Stimulated activated CD8-positive, alpha-beta memory T cell treated with anti-CD3 and anti-CD28 coated beads, Interleukin-12 subunit alpha, Interleukin-12 subunit beta, amount 100 ng/mL, for 4 hours (primary cell): ENCODE measurements around the gene SLC22A23.
A peak's percentile ranks its signal among the peaks of the same experiment; 100 is the strongest.

Experiments
- DNase-seq: peaks from one replicate; pipeline ENCODE4 v3.0.0-alpha.2; 2020; ENCODE audit warnings: low read depth

Gene SLC22A23, protein sequence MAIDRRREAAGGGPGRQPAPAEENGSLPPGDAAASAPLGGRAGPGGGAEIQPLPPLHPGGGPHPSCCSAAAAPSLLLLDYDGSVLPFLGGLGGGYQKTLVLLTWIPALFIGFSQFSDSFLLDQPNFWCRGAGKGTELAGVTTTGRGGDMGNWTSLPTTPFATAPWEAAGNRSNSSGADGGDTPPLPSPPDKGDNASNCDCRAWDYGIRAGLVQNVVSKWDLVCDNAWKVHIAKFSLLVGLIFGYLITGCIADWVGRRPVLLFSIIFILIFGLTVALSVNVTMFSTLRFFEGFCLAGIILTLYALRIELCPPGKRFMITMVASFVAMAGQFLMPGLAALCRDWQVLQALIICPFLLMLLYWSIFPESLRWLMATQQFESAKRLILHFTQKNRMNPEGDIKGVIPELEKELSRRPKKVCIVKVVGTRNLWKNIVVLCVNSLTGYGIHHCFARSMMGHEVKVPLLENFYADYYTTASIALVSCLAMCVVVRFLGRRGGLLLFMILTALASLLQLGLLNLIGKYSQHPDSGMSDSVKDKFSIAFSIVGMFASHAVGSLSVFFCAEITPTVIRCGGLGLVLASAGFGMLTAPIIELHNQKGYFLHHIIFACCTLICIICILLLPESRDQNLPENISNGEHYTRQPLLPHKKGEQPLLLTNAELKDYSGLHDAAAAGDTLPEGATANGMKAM

DNA sequence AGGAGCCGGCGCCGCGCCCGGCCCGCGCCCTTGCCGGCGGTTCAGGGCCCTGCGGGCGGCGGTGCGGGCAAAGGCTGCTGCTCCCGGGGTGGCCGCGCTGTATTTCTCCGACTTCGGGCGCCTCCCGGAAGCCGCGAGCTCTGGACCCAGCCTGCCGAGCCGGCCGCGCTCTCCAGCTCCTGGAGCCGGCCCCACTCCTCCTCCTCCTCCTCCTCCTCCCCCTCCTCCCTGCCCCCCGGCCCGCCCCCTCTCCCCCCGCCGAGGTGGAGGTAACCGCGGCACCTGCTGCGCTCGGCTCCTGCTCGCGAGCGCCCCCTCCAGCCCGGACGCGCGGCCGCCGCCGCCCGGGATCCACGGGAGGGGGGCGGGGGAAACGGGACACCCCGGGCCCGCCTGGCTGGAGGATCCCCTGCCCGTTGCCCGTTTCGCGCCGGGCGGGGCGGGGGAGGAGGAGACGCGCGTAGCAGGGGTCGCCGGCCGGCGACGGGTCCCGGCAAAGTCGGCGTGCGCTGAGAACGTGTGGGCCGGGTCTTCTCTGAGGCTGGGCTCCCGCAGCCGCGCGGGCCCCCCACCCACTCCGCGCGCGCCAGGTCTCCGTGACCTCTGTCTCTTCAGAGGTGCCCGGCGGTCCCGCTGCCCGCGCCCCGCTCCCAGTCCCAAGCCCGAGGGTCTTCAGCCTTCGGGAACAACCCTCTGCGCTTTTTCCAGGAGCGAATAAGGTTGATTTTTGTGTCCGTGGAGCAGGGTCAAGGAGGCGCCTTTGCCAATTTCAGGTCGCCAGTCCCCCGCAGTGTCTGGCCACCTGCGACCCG is at the start of gene SLC22A23:
Gene SLC22A23 (minus strand): TSS at position 153 of the 812 bp plus-strand sequence. CDS start 491 bp downstream, outside the sequence.
- peak; percentile 49 for DNase-seq

DNA sequence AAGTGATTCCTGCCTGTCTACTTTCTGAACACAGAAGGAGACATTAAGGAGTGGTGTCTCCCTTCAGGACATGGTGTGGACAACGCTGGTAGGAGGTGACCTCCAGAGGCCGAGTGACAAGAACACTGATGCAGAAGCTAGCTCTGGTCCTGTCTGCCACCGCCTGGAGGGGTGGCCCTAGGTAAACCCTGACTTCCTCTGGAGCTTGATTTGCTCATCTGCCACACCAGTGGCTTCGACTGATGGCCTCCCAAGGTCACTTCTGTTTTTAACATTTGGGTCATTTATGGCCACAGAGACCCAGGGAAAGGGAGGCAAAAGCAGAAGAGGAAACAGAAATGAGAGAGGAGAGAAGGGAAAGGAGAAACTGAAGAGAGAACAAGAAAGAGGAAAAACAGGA is 49.4 kb upstream of the SLC22A23 start:
- no peak for DNase-seq

DNA sequence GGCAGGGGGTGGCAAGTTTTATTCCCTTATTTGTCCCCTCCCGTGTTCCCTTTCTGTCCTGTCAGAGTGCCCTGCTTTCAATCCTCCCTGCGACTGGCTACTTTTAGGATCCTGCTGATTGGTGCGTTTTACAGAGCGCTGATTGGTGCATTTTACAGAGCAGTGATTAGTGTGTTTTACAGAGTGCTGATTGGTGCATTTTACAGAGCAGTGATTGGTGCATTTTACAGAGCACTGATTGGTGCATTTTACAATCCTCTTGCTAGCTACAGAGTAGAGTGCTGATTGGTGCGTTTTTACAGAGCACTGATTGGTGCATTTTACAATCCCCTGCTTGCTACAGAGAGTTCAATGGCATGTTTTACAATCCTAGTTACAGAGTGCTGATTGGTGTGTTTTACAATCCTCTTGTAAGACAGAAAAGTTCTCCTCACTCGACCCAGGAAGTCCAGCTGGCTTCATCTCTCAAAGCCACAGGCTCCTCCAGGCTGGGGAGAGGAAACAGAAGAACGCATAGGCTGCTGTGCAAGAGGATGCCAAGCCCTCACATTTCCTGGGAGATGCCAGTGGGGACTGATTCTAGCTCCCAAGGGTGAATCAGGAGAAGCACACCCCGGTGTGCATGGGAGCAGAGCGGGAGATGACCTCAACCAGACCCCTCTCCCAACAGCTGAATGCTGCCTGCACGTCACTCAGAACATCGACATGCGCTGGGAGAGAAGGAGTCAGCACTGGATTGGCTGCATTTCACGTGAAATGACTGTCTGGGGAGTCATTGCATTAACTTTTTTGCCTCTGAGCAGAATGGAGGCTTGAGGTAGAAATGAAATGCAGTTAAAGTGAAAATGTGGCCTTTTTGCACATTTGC is 48.3 kb upstream of the SLC22A23 start:
- no peak for DNase-seq

DNA sequence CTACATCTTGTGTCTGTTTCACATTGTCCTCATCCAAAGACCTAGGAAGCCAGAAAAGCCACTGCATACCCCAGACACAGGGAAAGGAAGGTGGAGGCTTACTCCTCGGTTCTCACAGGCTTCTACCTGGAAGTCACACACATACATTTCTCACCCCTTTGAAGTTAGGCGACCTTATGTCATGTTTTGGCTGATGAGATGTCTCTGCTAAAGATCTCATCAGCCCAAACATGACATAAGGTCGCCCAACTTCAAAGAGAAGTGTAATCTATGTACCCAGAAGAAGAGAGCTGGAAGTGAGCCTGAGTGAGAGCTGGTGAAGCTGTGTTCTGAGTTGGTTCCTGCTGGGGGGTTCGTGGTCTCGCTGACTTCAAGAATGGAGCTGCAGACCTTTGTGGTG is 47.5 kb upstream of the SLC22A23 start:
- DNase-seq = no peak

DNA sequence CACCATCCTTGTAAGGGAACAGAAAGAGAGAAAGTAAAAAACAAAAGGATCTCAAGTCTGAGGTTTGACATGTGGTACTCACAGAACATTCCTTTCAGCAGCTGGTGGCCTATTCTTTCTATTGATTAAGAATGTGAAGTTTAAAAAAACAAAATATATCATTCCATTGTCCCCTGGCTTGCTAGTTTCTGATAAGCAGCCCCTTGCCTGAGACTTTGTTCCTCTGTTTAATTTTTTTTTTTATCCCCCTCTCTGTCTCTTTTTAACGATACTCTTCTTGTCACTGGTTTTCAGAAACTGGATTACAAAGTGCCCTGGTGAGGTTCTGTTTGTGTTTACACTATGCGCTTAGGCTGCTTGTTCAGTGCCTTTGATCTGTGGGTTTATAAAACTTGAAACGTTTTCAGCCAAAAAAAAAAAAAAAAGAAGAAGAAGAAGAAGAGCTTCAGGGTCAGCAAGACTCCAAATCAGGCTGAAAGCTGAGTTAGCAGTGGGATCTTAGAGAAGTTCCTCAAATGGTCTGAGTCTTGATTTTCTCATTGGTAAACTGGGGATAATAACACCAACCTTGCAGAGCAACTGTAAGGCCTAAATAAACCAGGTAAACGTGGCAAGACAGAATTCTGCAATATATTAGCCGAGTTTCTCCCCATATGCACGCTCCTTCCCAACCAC is 45.1 kb upstream of the SLC22A23 start:
- no peak for DNase-seq

DNA sequence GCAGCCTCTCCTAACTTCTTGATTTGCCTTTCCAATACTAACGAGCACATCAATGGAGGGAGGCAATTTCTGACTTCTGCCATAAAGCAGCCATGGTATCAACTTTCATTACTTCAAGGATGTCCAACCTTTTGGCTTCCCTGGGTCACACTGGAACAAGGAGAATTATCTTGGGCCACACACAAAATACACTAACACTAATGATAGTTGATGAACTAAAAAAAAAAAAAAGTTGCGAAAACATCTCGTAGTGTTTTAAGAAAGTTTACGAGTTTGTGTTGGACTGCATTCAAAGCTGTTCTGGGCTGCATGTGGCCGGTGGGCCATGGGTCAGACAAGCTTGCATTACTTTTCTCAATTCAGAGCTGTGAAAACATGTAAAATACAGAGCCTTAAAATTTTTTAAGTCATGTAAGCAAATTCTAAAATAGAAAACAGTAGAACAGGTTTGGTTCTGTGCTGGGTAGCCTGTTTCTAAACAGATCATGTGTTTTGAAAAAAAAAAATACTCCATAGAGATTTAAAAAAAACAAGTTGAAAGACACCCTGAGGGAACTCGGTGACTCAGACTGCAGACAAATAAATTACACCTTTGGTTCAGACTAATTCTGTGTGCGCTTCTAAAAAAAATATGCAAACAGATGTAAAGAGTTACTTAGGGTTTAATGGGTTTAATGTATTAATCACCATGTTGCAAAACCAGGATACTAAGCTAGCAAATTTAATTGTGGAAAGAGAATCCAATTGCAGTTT is 43.6 kb upstream of the SLC22A23 start:
- no peak for DNase-seq

DNA sequence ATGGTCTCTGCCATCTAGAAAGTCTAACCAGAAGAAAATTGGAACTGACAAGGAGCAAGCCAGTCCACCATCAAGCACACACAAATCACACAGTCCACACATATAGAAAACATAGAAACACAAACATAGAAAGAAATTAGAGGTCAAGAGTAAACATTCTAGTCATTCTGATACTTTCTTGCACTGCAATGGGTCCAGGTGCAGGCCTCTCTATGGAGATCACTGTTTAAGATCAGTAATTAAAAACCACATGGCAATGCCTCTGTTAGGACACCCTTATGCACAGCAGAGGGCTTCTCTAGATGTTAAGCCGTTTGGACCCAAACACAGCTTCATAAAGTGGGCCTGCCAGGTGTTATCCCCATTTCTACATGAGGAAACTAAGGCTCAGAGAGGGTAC is 42.8 kb upstream of the SLC22A23 start:
- no peak for DNase-seq

DNA sequence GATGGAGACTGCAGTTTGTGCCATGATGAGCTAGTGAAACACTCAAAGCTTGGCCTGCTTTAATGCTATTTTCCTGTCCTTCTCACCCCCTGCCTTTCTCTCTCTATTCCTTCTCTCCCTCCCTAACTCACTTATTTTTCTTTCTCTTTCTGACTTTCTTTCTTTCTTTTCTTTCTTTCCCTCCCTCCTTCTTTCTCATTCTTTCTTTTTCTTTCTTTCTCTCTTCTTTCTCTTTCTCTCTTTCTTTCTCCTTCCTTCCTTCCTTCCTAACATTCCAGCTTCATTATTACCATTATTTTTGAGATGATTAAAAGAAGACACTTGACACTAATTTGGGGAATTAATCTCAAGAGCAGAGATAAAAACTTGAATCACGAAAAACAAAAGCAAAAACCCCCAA is 39.5 kb upstream of the SLC22A23 start:
- no peak for DNase-seq

DNA sequence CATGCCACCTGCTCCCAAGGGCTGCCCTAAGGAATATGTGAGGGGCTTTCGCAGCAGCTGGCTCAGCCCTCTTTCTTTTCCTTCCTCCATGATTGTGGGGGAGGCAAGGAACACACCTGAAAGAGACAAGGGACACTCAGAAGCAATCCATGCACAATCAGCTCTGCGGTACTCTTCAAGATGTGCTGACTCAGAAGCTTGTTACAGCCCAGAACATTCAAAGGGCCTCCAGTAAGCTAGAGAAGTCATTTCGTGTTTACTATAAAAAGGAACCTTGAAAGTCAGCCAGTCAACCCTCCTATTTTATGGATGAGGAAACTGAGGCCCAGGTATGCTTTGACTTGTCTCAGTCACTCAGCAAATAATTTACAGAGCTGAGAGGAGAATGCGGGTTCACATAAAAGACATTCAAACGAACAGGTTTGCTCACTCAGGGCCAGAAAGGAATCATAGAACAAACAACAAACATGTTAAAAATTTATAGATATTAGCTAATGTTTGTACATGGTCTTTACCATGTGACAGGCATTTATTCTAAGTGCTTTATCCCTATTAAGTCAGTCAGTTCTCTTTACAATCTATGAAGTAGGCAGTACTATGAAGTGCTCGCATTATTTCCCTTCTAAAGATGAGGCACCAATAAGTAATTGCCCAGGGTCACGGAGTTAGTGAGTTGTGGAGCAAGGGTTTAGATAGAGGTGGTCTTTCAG is 37.7 kb upstream of the SLC22A23 start:
- DNase-seq = no peak

DNA sequence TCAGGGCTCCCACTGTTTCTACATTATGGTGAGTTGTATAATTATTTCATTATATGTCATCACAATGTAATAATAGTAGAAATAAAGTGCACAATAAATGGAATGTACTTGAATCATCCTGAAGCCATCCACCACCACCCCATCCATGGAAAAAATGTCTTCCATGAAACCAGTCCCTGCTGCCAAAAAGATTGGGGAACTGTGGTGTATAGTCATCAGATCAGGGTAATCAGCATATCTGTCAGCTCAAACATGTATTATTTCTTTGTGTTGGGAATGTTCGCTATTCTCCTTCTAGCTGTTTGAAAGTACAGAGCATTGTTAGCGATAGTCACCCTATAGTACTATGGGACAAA is 33.8 kb upstream of the SLC22A23 start:
- DNase-seq = no peak

DNA sequence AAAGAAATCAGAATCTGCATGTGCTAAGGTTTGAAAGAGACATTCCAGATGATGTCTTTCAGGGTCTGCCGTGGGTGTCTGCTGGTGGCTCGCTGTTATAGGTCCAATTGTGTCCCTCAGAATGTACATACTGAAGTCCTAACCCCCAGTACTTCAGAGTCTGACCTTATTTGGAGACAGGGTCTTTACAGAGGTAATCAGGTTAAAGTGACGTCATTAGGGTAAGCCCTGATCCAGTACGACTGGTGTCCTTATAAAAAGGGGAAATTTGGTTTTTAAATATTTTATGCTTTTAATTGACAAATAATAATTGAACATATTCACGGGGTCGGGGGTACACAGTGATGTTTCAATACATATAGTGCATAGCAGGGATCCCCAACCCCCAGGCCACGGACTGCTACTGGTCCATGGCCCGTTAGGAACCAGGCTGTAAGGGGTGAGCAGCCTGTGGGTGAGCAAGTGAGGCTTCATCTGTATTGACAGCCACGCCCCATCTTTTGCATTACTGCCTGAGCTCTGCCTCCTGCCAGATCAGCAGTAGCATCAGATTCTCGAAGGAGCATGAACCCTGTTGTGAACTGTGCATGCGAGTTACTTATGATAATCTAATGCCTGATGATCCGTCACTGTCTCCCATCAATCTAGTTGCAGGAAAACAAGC is 33.2 kb upstream of the SLC22A23 start:
- no peak for DNase-seq

DNA sequence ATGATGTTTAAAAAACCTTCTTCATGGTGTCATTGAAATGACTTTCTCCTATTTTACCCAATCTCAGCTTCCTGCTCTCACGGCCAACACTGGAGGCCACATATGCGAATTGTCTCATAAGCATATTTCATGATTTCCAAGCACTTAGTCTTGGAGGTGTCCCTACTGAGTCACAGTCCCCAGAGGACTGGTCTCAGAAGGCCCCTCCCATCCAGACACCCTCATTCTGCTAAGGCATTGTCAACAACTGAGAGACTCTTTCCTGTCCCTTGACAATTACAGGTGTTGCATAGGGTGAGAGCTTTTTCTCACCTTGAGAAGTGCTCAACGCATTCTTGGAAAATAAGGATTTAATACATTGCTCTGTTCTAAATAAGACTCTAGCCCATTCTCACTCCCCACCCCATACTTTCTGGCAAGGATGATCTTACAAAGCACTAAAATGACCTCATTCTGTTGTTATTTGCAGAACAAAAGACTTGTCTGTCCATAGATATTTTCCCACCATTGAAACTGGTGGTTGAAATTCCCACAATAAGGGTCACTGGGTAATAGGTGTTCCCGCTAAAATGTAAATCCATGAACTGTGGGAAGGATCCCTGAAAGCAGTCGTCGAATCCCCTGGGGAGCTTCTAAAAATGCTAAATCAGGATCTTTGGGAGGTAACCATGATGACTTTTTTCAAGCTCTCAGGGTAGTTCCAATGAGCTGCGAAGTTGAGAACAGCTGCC is 32.3 kb upstream of the SLC22A23 start:
- DNase-seq = no peak

DNA sequence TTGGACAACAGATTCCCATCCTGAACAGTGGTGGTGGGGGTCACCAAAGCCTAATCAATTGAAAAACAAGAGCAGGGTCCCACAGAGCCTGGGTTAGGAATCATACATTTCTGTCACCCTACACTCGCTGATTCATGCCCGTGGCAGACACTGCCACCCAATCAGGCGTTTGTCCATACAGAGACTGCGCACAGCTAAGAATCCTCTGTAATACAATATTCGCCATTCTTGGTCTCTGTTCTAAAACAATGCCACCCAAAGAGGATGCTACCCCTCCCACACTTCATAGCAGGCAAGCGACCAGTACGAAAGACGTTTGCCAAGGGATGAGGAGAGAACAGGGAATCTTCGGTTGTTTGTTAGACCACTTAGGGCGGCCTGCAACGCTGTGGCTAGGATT is 28.1 kb upstream of the SLC22A23 start:
- no peak for DNase-seq

DNA sequence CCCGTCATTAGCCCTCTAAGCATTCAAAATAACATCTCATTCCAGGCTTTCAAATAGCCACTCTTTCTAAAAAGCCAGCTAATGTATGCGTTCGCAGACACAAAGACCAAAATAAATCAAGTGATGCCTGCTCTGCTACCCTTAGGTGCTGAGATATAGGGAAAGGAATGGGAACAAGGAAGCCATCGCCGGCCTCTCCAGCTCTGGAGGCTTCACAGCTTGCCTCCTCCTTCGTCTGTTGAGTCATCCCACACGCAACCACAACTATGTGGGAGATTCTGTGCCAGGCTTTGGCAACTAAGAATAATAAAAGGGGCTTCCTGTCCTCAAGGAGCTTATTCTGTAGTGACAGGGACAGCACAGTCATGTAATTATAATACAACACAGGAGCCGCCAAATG is 27.3 kb upstream of the SLC22A23 start:
- no peak for DNase-seq

DNA sequence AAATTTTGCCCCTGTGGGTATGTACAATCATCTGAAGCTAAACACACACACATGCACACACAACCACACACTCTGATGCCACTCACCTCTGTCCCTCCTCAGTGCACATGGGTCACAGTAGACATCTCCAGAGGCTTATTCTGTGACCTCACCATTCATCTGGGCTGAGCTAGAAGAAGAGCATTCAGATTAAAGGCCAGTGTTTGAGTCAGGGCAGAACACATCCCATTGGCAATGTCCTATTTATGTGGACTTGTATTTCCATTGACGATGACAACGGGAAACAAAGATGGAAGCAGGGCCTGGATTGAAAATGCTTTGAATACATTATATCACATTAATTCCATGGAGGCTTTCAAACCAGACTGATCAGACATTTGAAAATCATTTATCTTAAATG is 26.8 kb upstream of the SLC22A23 start:
- DNase-seq = no peak

DNA sequence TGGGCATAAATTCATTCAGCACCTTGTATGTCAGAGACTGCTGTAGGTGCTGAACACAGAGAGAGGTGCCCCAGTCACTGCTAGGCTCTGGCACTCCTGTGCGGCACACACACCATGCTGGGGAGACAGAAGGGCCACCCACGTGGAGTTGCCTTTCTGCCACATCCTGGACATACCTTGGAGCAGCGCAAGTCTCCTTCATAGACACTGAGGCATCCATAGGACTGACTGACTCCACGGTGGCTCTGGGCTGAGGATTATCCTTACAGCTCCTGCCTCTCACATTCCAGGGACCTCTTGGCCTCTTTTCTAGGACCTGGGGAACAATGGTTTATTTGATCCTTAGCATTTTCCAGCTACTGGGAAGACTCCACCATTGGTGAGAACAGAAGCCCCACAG is 26.0 kb upstream of the SLC22A23 start:
- DNase-seq = no peak

DNA sequence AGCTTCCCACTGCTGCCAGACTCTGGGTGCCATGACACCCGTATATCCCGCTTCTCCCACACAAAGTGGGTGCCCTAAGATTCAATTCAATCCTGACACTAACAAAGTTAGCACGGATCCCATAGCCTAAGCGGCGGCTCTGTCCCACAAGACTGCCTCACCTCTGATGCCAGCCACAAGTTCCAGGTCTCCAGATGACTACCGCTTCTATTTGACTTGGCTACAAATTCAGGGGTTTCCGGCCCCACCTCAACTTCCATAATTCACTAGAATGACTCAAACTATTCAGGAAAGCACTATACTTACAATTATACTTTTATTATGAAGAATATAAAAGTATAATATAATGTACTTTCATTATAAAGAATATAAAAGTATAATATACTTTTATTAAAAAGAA is 24.8 kb upstream of the SLC22A23 start:
- DNase-seq = no peak

DNA sequence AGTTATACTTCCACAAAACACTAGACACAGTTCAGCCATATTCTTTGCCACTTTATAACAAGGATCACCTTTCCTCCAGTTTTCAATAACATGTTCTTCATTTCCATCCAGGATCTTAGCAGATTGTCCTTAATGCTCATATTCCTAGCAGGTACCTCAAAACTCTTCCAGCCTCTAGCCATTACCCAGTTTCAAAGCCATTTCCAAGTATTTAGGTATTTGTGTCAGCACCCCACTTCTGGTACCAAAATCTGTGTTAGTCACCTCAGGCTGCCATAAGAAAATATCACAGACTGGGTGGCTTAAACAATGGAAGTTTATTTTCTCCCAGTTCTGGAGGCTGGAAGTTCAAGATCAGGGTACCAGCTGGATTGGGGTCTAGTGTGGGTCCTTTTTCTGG is 23.2 kb upstream of the SLC22A23 start:
- DNase-seq = no peak

DNA sequence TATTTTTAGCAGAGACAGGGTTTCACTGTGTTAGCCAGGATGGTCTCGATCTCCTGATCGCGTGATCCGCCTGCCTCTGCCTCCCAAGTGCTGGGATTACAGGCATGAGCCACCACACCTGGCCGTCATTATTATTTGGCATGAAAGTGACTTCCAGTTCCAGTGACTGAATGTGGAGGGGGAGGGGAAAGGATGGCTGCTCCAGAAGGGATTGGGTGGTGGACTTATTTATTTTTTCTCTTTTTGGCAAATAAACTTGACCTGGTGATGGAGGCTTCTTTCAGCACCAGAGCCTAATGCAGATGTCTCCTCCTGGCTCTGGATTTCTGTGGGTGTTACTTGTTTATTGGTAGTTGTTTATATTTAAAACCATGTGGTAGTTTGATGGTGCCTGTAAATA is 16.9 kb upstream of the SLC22A23 start:
- no peak for DNase-seq
